Esophagus squamous epithelium (tissue), 4 donors: ENCODE results near the gene CD160.

Experiments used
- CTCF ChIP-seq, 6 experiments: fragments of 450-650 bp in 4 of 6; fragments of 200-600 bp in 2 of 6; sonication (generic) in 2 of 6; IDR thresholded peaks; one replicate each; pipeline ENCODE4 v1.5.1; 2016 to 2019; ENCODE audit warnings: antibody characterized with exemption in 6 of 6, mild to moderate bottlenecking in 4 of 6, moderate library complexity in 4 of 6
- POLR2A ChIP-seq, 4 donors: fragments of 450-650 bp; IDR thresholded peaks; one replicate each; pipeline ENCODE4 v1.6.1; 2017; ENCODE audit warnings: antibody characterized with exemption in 4 of 4, mild to moderate bottlenecking in 4 of 4, moderate library complexity in 3 of 4

- TF ChIP-seq CTCF (IDR thresholded peaks at IDR 0.05) (no peak), POLR2A (IDR thresholded peaks at IDR 0.05) (no peak)
These were observed 69.3 kb downstream of the CD160 start for GRCh38 chr1:145788580-145788979.
